H54 (cell line): ENCODE data around the gene CITED2.

Experiments
- DNase-seq: peaks from one replicate; pipeline ENCODE4 v3.0.0; 2011; ENCODE audit warnings: low spot score, mixed read lengths; ENCODE audit not compliant: insufficient read length
- FAIRE-seq: peaks from 3 replicates; lab custom pipeline; 2011; peaks lifted over from hg19 to GRCh38; lab: Jason Lieb, UNC
- POLR2A ChIP-seq: IDR thresholded peaks from 2 replicates; pipeline ENCODE4 v1.6.1; 2011; ENCODE audit warnings: low read depth, mild to moderate bottlenecking, low read length

CITED2 gene

GRCh38 chr6:139376604-139377218, 2.3 kb upstream of the CITED2 start:
- TF ChIP-seq POLR2A, result no peak
- FAIRE-seq, result no peak
- no peak for DNase-seq

GRCh38 chr6:139376017-139376330, 1.5 kb upstream of the CITED2 start:
- TF ChIP-seq POLR2A, result no peak
- FAIRE-seq (no peak), DNase-seq (no peak)

- FAIRE-seq (no peak), DNase-seq (peak; percentile 42)
- TF ChIP-seq POLR2A, result peak; percentile 23; the same call in 1 of the 2 replicates
Observed at GRCh38 chr6:139375226-139376016, 973 bp upstream of the CITED2 start.

GRCh38 chr6:139373928-139374356, 506 bp downstream of the CITED2 start:
- no peak for DNase-seq
- TF ChIP-seq POLR2A, result peak; percentile 19; the same call in 1 of the 2 replicates
- FAIRE-seq, result no peak

- DNase-seq (no peak), FAIRE-seq (no peak)
- TF ChIP-seq POLR2A, result no peak
Observed at GRCh38 chr6:139373154-139373927, 1.1 kb downstream of the CITED2 start.

GRCh38 chr6:139372326-139373153, 1.9 kb downstream of the CITED2 start:
- no peak for TF ChIP-seq POLR2A
- DNase-seq (no peak), FAIRE-seq (no peak)

- no peak for FAIRE-seq
- no peak for DNase-seq
- TF ChIP-seq POLR2A, result no peak
Observed at GRCh38 chr6:139371421-139372203, 2.8 kb downstream of the CITED2 start.

GRCh38 chr6:139370999-139371345, 3.5 kb downstream of the CITED2 start:
- no peak for TF ChIP-seq POLR2A
- DNase-seq (no peak), FAIRE-seq (no peak)

GRCh38 chr6:139370283-139370998, 4.0 kb downstream of the CITED2 start:
- DNase-seq (no peak), FAIRE-seq (no peak)
- TF ChIP-seq POLR2A, result no peak

GRCh38 chr6:139369568-139370282, 4.7 kb downstream of the CITED2 start:
- no peak for FAIRE-seq
- DNase-seq, result no peak
- TF ChIP-seq POLR2A, result no peak

GRCh38 chr6:139369068-139369467, 5.4 kb downstream of the CITED2 start:
- DNase-seq, result no peak
- no peak for TF ChIP-seq POLR2A
- no peak for FAIRE-seq

GRCh38 chr6:139368661-139369060, 5.8 kb downstream of the CITED2 start:
- TF ChIP-seq POLR2A, result no peak
- FAIRE-seq, result no peak
- no peak for DNase-seq
